Brain microvascular endothelial cell (primary cell): ENCODE results near the gene HSP90B1.

ENCODE experiments used
- DNase-seq: peaks from one replicate; pipeline ENCODE4 v3.0.0-alpha.2; 2020
- H3K27ac ChIP-seq: fragments of 250-450 bp; sonication (Bioruptor Pico); 2 replicates; pipeline ENCODE4 v1.5.1; 2020; ENCODE audit warnings: mild to moderate bottlenecking, moderate library complexity
- H3K27me3 ChIP-seq: fragments of 250-450 bp; sonication (Bioruptor Pico); replicated peaks from 2 replicates; pipeline ENCODE4 v1.5.1; 2020; ENCODE audit warnings: mild to moderate bottlenecking
- H3K36me3 ChIP-seq: fragments of 250-450 bp; sonication (Bioruptor Pico); replicated peaks from 2 replicates; pipeline ENCODE4 v1.5.1; 2020; ENCODE audit warnings: mild to moderate bottlenecking
- H3K4me3 ChIP-seq: 2 replicates; pipeline ENCODE4 v1.5.1; 2011; ENCODE audit warnings: low read depth, mild to moderate bottlenecking, control low read depth, low read length, moderate library complexity
- CTCF ChIP-seq: IDR thresholded peaks from 2 replicates; pipeline ENCODE4 v1.5.1; 2011; ENCODE audit warnings: low read depth, mild to moderate bottlenecking, moderate library complexity, low read length, control low read depth, inconsistent platforms; ENCODE audit errors: missing control alignments
- in situ Hi-C: cut with HindIII; loops from 2 replicates; pipeline ENCODE4 v1.10.0; 2017; ENCODE audit warnings: low sequenced_read_pairs, low pct_ligation_motif_present

The HSP90B1 gene

GRCh38 chr12:103957865-103958388 is 27.7 kb downstream of the HSP90B1 start:
- no peak for DNase-seq
- in situ Hi-C loops = no loop called here
- Histone ChIP-seq H3K36me3 (peaks cover 7% of the 10 kb centered on the region), H3K27ac (peak overlapping the region; percentile 89), H3K27me3 (no peaks in the 10 kb centered on the region), H3K4me3 (peak overlapping the region; percentile 92)
- TF ChIP-seq CTCF = no peak

GRCh38 chr12:103958621-103959020 is 28.4 kb downstream of the HSP90B1 start:
- in situ Hi-C loops = no loop called here
- no peak for DNase-seq
- H3K27me3 ChIP-seq = no peaks in the 10 kb centered on the region
- peaks cover 2% of the 10 kb centered on the region for H3K36me3 ChIP-seq
- no peak for TF ChIP-seq CTCF
- no peak overlapping the region for H3K27ac ChIP-seq
- H3K4me3 ChIP-seq = no peak overlapping the region

GRCh38 chr12:103960616-103961227 is 30.5 kb downstream of the HSP90B1 start:
- in situ Hi-C loops = no loop called here
- DNase-seq = no peak
- H3K27ac ChIP-seq = no peak overlapping the region
- no peak overlapping the region for H3K4me3 ChIP-seq
- TF ChIP-seq CTCF = no peak
- no peaks in the 10 kb centered on the region for H3K27me3 ChIP-seq
- H3K36me3 ChIP-seq = no peaks in the 10 kb centered on the region

- Histone ChIP-seq H3K36me3 (no peaks in the 10 kb centered on the region), H3K4me3 (no peak overlapping the region), H3K27me3 (no peaks in the 10 kb centered on the region), H3K27ac (no peak overlapping the region)
- in situ Hi-C loops = no loop called here
- TF ChIP-seq CTCF = no peak
- no peak for DNase-seq
Measured at GRCh38 chr12:103962493-103962892, 32.3 kb downstream of the HSP90B1 start.

GRCh38 chr12:103964805-103965204 is 34.6 kb downstream of the HSP90B1 start:
- no peak for DNase-seq
- Histone ChIP-seq H3K27me3 (no peaks in the 10 kb centered on the region), H3K36me3 (no peaks in the 10 kb centered on the region), H3K27ac (peak overlapping the region; percentile 93), H3K4me3 (peak overlapping the region; percentile 95)
- TF ChIP-seq CTCF = no peak
- in situ Hi-C loops = no loop called here

- Histone ChIP-seq H3K27ac (peak overlapping the region; percentile 93), H3K36me3 (no peaks in the 10 kb centered on the region), H3K4me3 (peak overlapping the region; percentile 95), H3K27me3 (no peaks in the 10 kb centered on the region)
- DNase-seq = no peak
- in situ Hi-C loops = no loop called here
- no peak for TF ChIP-seq CTCF
Measured at GRCh38 chr12:103965255-103965589, 35.0 kb downstream of the HSP90B1 start.
